Measurements from ENCODE around the gene PGS1. TPM values are rescaled to one million over a fixed set of nuclear protein-coding genes. Genes with fewer than 3 reads are reported as not detected.

The PGS1 gene
- total RNA-seq, 1 donor from 2014 or later = 35.6 TPM

DNA sequence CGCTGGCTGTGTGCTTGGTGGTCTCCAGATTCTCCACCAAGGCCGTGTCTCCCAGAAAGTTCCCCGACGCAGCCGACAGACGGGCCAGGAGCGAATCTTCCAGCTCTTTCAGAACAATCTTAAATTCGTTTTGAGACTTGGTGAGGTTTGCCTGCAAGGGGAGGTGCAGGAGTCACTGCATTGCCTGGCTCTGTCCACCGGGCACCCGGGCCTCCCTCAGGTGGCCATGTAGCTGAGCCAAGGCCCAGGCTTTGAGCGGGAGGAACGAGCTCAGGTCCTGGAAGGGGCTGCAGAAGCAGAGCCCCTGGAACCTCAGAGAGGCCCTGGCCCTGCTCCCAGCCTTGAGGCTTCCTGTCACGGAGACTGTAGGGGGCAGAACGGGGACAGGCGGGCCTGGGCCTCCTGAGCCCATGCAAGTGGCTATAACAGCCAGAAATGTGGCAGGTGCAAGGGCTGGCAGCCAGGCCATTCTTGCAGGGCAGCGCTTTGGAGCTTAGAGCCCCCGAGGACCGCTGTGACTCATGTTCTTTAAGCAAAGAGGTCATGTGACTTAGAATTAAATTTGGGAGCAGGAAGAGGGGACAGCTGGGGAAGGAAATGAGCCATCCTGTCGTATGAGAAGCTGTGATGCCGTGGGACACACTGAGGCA is 72.4 kb downstream of the PGS1 start:
- H3K27me3 ChIP-seq = no peaks in the 10 kb centered on the region
- H3K27ac ChIP-seq = no peak overlapping the region
- no peak for DNase-seq (ENCODE audit: extremely low spot score in 2 of 2)
- H3K4me1 ChIP-seq = no peaks in the 10 kb centered on the region
- intact Hi-C loops (cut with DNase I) = no loop called here
- no peak for TF ChIP-seq POLR2A (IDR thresholded peaks at IDR 0.05)
- TF ChIP-seq POLR2AphosphoS5 (IDR thresholded peaks at IDR 0.05; ENCODE audit: insufficient read depth in 1 of 2, low read depth in 1 of 2) = no peak
- TF ChIP-seq CTCF (IDR thresholded peaks at IDR 0.05) = no peak
- H3K36me3 ChIP-seq = no peaks in the 10 kb centered on the region
- H3K9me3 ChIP-seq = no peaks in the 10 kb centered on the region
- H3K4me3 ChIP-seq = no peak overlapping the region

- intact Hi-C loops (cut with DNase I) = no loop called here
- no peak for DNase-seq (ENCODE audit: extremely low spot score in 2 of 2)
- no peaks in the 10 kb centered on the region for H3K36me3 ChIP-seq
- H3K4me1 ChIP-seq = no peaks in the 10 kb centered on the region
- no peak overlapping the region for H3K27ac ChIP-seq
- no peaks in the 10 kb centered on the region for H3K27me3 ChIP-seq
- no peaks in the 10 kb centered on the region for H3K9me3 ChIP-seq
- no peak for TF ChIP-seq POLR2A (IDR thresholded peaks at IDR 0.05)
- TF ChIP-seq POLR2AphosphoS5 (IDR thresholded peaks at IDR 0.05; ENCODE audit: insufficient read depth in 1 of 2, low read depth in 1 of 2) = no peak
- TF ChIP-seq CTCF (IDR thresholded peaks at IDR 0.05) = no peak
- no peak overlapping the region for H3K4me3 ChIP-seq
Measured at GRCh38 chr17:78451753-78452152, 73.3 kb downstream of the PGS1 start.

GRCh38 chr17:78454346-78454745 is 75.9 kb downstream of the PGS1 start:
- H3K27me3 ChIP-seq = no peaks in the 10 kb centered on the region
- H3K36me3 ChIP-seq = no peaks in the 10 kb centered on the region
- DNase-seq (ENCODE audit: extremely low spot score in 2 of 2) = no peak
- TF ChIP-seq CTCF (IDR thresholded peaks at IDR 0.05) = no peak
- TF ChIP-seq POLR2AphosphoS5 (IDR thresholded peaks at IDR 0.05; ENCODE audit: insufficient read depth in 1 of 2, low read depth in 1 of 2) = no peak
- no peak for TF ChIP-seq POLR2A (IDR thresholded peaks at IDR 0.05)
- no peaks in the 10 kb centered on the region for H3K4me1 ChIP-seq
- intact Hi-C loops (cut with DNase I) = no loop called here
- no peak overlapping the region for H3K4me3 ChIP-seq
- no peaks in the 10 kb centered on the region for H3K9me3 ChIP-seq
- H3K27ac ChIP-seq = no peak overlapping the region

GRCh38 chr17:78458091-78458490 is 79.6 kb downstream of the PGS1 start:
- Histone ChIP-seq H3K4me3 (no peak overlapping the region), H3K36me3 (no peaks in the 10 kb centered on the region), H3K4me1 (no peaks in the 10 kb centered on the region), H3K27ac (no peak overlapping the region), H3K9me3 (no peaks in the 10 kb centered on the region), H3K27me3 (no peaks in the 10 kb centered on the region)
- intact Hi-C loops (cut with DNase I) = no loop called here
- DNase-seq (ENCODE audit: extremely low spot score in 2 of 2) = no peak
- no peak for TF ChIP-seq POLR2AphosphoS5 (IDR thresholded peaks at IDR 0.05; ENCODE audit: insufficient read depth in 1 of 2, low read depth in 1 of 2)
- no peak for TF ChIP-seq POLR2A (IDR thresholded peaks at IDR 0.05)
- TF ChIP-seq CTCF (IDR thresholded peaks at IDR 0.05) = no peak

DNA sequence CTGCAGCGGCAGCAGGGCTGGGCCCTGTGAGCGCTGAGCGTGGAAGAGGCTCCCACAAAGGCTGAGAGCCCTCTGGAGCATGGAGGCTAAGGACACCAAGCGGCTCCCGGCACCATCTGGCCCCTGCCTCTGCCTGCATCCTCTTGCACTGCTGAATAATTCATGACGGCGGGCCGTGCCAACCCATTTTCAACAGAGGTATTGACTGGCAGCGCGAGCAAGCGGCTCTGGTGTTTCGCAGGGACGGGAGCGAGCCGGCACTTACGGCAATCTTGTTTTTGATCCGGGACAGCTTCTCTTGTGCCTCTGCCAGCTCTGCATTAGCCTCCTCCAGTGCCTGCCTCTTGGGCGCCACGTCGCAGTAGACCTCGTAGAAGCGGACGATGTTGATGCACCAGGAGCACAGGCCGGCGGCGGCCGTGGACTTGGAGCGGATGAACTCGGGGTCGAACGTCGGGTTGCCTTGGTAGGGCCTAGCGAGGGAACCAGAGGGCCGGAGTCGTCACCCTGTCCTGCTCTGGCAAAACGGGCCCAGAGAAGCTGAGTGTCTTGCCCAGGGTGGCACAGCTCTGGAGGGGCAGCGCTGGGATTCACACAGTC is 80.4 kb downstream of the PGS1 start:
- Histone ChIP-seq H3K27me3 (no peaks in the 10 kb centered on the region), H3K9me3 (no peaks in the 10 kb centered on the region), H3K36me3 (no peaks in the 10 kb centered on the region), H3K4me3 (no peak overlapping the region), H3K27ac (no peak overlapping the region), H3K4me1 (no peaks in the 10 kb centered on the region)
- intact Hi-C loops (cut with DNase I) = no loop called here
- DNase-seq (ENCODE audit: extremely low spot score in 2 of 2) = no peak
- TF ChIP-seq POLR2A (IDR thresholded peaks at IDR 0.05) (no peak), CTCF (IDR thresholded peaks at IDR 0.05) (no peak), POLR2AphosphoS5 (IDR thresholded peaks at IDR 0.05; ENCODE audit: insufficient read depth in 1 of 2, low read depth in 1 of 2) (no peak)
